ENCODE measurements around the gene PLA2G7. TPM values are rescaled to one million over a fixed set of nuclear protein-coding genes. Genes with fewer than 3 reads are reported as not detected.
"Not testable (repeated sequence)": the region's sequence is repeated elsewhere in the genome, so short reads cannot be mapped to it uniquely, and the experiment has no call there.

PLA2G7 gene
- total RNA-seq, 2 donors from 2014 or later, result 0.27 to 0.56 TPM

DNA sequence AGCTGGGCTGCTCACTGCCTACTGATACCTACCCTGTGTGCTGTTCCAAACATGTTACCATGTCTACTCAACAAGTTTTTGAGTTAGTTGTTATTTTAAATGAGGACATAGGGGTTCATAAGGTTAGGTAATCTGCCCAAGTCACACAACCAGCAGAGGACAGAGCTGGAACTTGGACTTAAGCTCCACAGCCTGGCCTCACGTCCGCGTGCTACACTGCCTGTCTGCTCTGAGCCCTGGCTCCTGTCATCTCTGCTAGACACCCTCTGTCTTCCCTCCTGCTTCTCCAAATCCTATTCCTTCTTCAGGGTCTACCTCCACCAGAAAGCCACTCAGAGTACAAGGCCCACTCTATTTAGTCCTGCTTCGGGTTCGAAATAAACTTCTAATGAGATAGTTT lies 29.8 kb upstream of the PLA2G7 start:
- Histone ChIP-seq H3K36me3 (no peaks in the 10 kb centered on the region), H3K9me3 (no peaks in the 10 kb centered on the region), H3K4me1 (ENCODE audit: control insufficient read depth in 1 of 2, low read depth in 2 of 2) (no peaks in the 10 kb centered on the region), H3K27ac (no peak overlapping the region), H3K4me3 (no peak overlapping the region), H3K27me3 (replicated peaks; ENCODE audit: insufficient read depth) (no peaks in the 10 kb centered on the region)
- no peak for TF ChIP-seq CTCF (IDR thresholded peaks at IDR 0.05)
- DNase-seq (ENCODE audit: low spot score), result no peak
- no peak for ATAC-seq (ENCODE audit: insufficient number of reproducible peaks, low FRiP score, low read depth)

- not testable (repeated sequence) for ATAC-seq (ENCODE audit: insufficient number of reproducible peaks, low FRiP score, low read depth); H3K36me3 ChIP-seq; H3K4me1 ChIP-seq (ENCODE audit: control insufficient read depth in 1 of 2, low read depth in 2 of 2); DNase-seq (ENCODE audit: low spot score); H3K9me3 ChIP-seq; H3K4me3 ChIP-seq; H3K27ac ChIP-seq; H3K27me3 ChIP-seq (replicated peaks; ENCODE audit: insufficient read depth)
Observed at GRCh38 chr6:46764280-46764679, 29.1 kb upstream of the PLA2G7 start.

- H3K36me3 ChIP-seq, result no peaks in the 10 kb centered on the region
- H3K4me3 ChIP-seq, result no peak overlapping the region
- no peaks in the 10 kb centered on the region for H3K4me1 ChIP-seq (ENCODE audit: control insufficient read depth in 1 of 2, low read depth in 2 of 2)
- no peaks in the 10 kb centered on the region for H3K27me3 ChIP-seq (replicated peaks; ENCODE audit: insufficient read depth)
- no peak overlapping the region for H3K27ac ChIP-seq
- H3K9me3 ChIP-seq, result no peaks in the 10 kb centered on the region
- ATAC-seq (ENCODE audit: insufficient number of reproducible peaks, low FRiP score, low read depth) (no peak), DNase-seq (ENCODE audit: low spot score) (no peak)
- TF ChIP-seq CTCF (IDR thresholded peaks at IDR 0.05), result no peak
Observed at GRCh38 chr6:46763466-46763865, 28.3 kb upstream of the PLA2G7 start.

GRCh38 chr6:46760925-46761324 lies 25.8 kb upstream of the PLA2G7 start:
- no peaks in the 10 kb centered on the region for H3K9me3 ChIP-seq
- H3K4me1 ChIP-seq (ENCODE audit: control insufficient read depth in 1 of 2, low read depth in 2 of 2), result no peaks in the 10 kb centered on the region
- no peak for TF ChIP-seq CTCF (IDR thresholded peaks at IDR 0.05)
- no peak overlapping the region for H3K4me3 ChIP-seq
- H3K27ac ChIP-seq, result no peak overlapping the region
- DNase-seq (ENCODE audit: low spot score) (no peak), ATAC-seq (ENCODE audit: insufficient number of reproducible peaks, low FRiP score, low read depth) (no peak)
- no peaks in the 10 kb centered on the region for H3K27me3 ChIP-seq (replicated peaks; ENCODE audit: insufficient read depth)
- H3K36me3 ChIP-seq, result no peaks in the 10 kb centered on the region

GRCh38 chr6:46758960-46759753 lies 24.0 kb upstream of the PLA2G7 start:
- Histone ChIP-seq H3K4me3 (no peak overlapping the region), H3K27ac (no peak overlapping the region), H3K9me3 (no peaks in the 10 kb centered on the region), H3K27me3 (replicated peaks; ENCODE audit: insufficient read depth) (no peaks in the 10 kb centered on the region), H3K4me1 (ENCODE audit: control insufficient read depth in 1 of 2, low read depth in 2 of 2) (no peaks in the 10 kb centered on the region), H3K36me3 (no peaks in the 10 kb centered on the region)
- no peak for TF ChIP-seq CTCF (IDR thresholded peaks at IDR 0.05)
- DNase-seq (ENCODE audit: low spot score), result no peak
- no peak for ATAC-seq (ENCODE audit: insufficient number of reproducible peaks, low FRiP score, low read depth)

DNA sequence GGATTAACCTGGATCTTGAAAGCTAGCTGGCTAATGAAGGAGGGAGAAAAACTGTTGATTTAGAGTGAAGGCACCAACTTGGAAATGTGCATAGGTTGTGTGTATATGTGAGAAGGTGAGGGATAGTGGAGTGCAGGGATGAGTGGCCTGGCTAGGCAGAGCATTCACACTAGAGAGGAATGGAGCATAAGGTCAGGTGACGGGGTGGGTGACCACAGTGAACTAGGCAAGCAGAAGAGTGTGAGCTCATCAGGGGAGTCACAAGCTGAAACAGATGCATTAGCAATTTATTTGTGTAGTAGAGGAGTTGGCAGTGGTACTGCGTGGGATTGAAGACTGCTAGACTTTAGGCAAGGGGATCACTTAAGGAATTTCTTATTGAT lies 22.0 kb upstream of the PLA2G7 start:
- H3K9me3 ChIP-seq, result no peaks in the 10 kb centered on the region
- H3K27me3 ChIP-seq (replicated peaks; ENCODE audit: insufficient read depth), result no peaks in the 10 kb centered on the region
- no peak overlapping the region for H3K4me3 ChIP-seq
- DNase-seq (ENCODE audit: low spot score) (no peak), ATAC-seq (ENCODE audit: insufficient number of reproducible peaks, low FRiP score, low read depth) (no peak)
- H3K36me3 ChIP-seq, result no peaks in the 10 kb centered on the region
- H3K4me1 ChIP-seq (ENCODE audit: control insufficient read depth in 1 of 2, low read depth in 2 of 2), result no peaks in the 10 kb centered on the region
- no peak for TF ChIP-seq CTCF (IDR thresholded peaks at IDR 0.05)
- H3K27ac ChIP-seq, result no peak overlapping the region
